Osteoblast (primary cell): Measurements from ENCODE around the gene AP1S2. TPM values are rescaled to one million over a fixed set of nuclear protein-coding genes. Genes with fewer than 3 reads are reported as not detected.

Experiments used
- DNase-seq: peaks from one replicate; pipeline ENCODE4 v3.0.0; 2011; ENCODE audit warnings: low spot score, mixed read lengths; ENCODE audit not compliant: insufficient read length; ENCODE audit errors: missing footprints
- H2AFZ ChIP-seq: 2 replicates; pipeline ENCODE4 v1.6.0; 2011; ENCODE audit warnings: mild to moderate bottlenecking, low read length
- H3K27ac ChIP-seq: 2 replicates; pipeline ENCODE4 v1.5.1; 2011; ENCODE audit warnings: mild to moderate bottlenecking, low read depth, low read length, moderate library complexity
- H3K27me3 ChIP-seq: 2 replicates; pipeline ENCODE4 v1.6.0; 2012; ENCODE audit warnings: mild to moderate bottlenecking, control low read depth, inconsistent platforms, low read length, moderate library complexity; ENCODE audit not compliant: insufficient read depth
- H3K36me3 ChIP-seq: 2 replicates; pipeline ENCODE4 v1.5.1; 2011; ENCODE audit warnings: mild to moderate bottlenecking, low read length, control low read depth, moderate library complexity; ENCODE audit not compliant: insufficient read depth
- H3K4me1 ChIP-seq: 2 replicates; pipeline ENCODE4 v1.5.1; 2011; ENCODE audit warnings: mild to moderate bottlenecking, low read length, control low read depth, moderate library complexity; ENCODE audit not compliant: insufficient read depth
- H3K4me2 ChIP-seq: 2 replicates; pipeline ENCODE4 v1.6.0; 2011; ENCODE audit warnings: mild to moderate bottlenecking, low read length; ENCODE audit not compliant: insufficient read depth
- H3K4me3 ChIP-seq: fragments of 200-600 bp; sonication (generic); 3 replicates; pipeline ENCODE4 v1.5.1; 2012; ENCODE audit warnings: mild to moderate bottlenecking, low read length, inconsistent platforms; ENCODE audit not compliant: insufficient read depth
- H3K79me2 ChIP-seq: 2 replicates; pipeline ENCODE4 v1.6.0; 2012; ENCODE audit warnings: mild to moderate bottlenecking, low read length, control low read depth, inconsistent platforms; ENCODE audit not compliant: insufficient read depth
- H3K9me3 ChIP-seq: 2 replicates; pipeline ENCODE4 v1.5.1; 2011; ENCODE audit warnings: low read depth, low read length, control low read depth
- H4K20me1 ChIP-seq: 2 replicates; pipeline ENCODE4 v1.6.0; 2012; ENCODE audit warnings: mild to moderate bottlenecking, low read length, control low read depth; ENCODE audit not compliant: insufficient read depth
- CTCF ChIP-seq: IDR thresholded peaks from 2 replicates; pipeline ENCODE4 v1.5.1; 2011; ENCODE audit warnings: mild to moderate bottlenecking, low read depth, low read length, moderate library complexity; ENCODE audit errors: extremely low read depth
- total RNA-seq: library from RNA; depleted of rRNA; stranded (reverse); fragments of >200 nt; gene quantifications from 2 replicates; pipeline ENCODE4 v1.2.3, GENCODE V29; 2012

AP1S2 gene
- total RNA-seq, 1 donor = 14.8 TPM

- peaks cover 7% of the 10 kb centered on the region for H3K36me3 ChIP-seq
Measured at GRCh38 chrX:15785176-15785750, 69.3 kb downstream of the AP1S2 start.

GRCh38 chrX:15781961-15782699 is 72.5 kb downstream of the AP1S2 start:
- Histone ChIP-seq H3K4me3 (no peak overlapping the region), H3K27me3 (no peaks in the 10 kb centered on the region), H3K36me3 (peaks cover 9% of the 10 kb centered on the region), H3K27ac (no peak overlapping the region), H4K20me1 (no peaks in the 10 kb centered on the region), H3K4me2 (no peak overlapping the region), H3K4me1 (no peaks in the 10 kb centered on the region), H3K79me2 (no peaks in the 10 kb centered on the region), H2AFZ (no peak overlapping the region), H3K9me3 (no peaks in the 10 kb centered on the region)
- TF ChIP-seq CTCF = no peak
- no peak for DNase-seq

More at GRCh38 chrX:15785176-15785750, 69.3 kb downstream of the AP1S2 start:
- H4K20me1 ChIP-seq = no peaks in the 10 kb centered on the region
- H3K9me3 ChIP-seq = no peaks in the 10 kb centered on the region
- H3K27ac ChIP-seq = no peak overlapping the region
- H2AFZ ChIP-seq = no peak overlapping the region
- TF ChIP-seq CTCF = no peak
- peaks cover 6% of the 10 kb centered on the region for H3K4me1 ChIP-seq
- no peaks in the 10 kb centered on the region for H3K79me2 ChIP-seq
- no peak for DNase-seq
- H3K4me3 ChIP-seq = no peak overlapping the region
- no peaks in the 10 kb centered on the region for H3K27me3 ChIP-seq
- no peak overlapping the region for H3K4me2 ChIP-seq

Other genes with a start within 250 kb of the AP1S2 start
- gene CLTRN, start 190.0 kb downstream of the AP1S2 start, total RNA-seq = 0.29 and 0.36 TPM in 2 replicates
- 6.9 and 10.0 TPM in 2 replicates for gene CA5B, start 116.5 kb downstream of the AP1S2 start, total RNA-seq
- 2.9 and 4.1 TPM in 2 replicates for gene ZRSR2, start 64.3 kb downstream of the AP1S2 start, total RNA-seq